GM12864 (cell line): ENCODE measurements around the gene GABRD.

Experiments
- DNase-seq: peaks from one replicate; pipeline ENCODE4 v3.0.0-alpha.2; 2011; ENCODE audit warnings: low read depth
- H3K4me3 ChIP-seq: 2 replicates; pipeline ENCODE4 v1.5.1; 2011; ENCODE audit warnings: mild to moderate bottlenecking, low read depth, low read length, control low read depth
- TF ChIP-seq, protein P1 (sequence below): IDR thresholded peaks from 2 replicates; pipeline ENCODE4 v1.5.1; 2011; ENCODE audit warnings: low read depth, mild to moderate bottlenecking, moderate library complexity, low read length, control low read depth, inconsistent platforms; ENCODE audit errors: missing control alignments

The GABRD gene

DNA sequence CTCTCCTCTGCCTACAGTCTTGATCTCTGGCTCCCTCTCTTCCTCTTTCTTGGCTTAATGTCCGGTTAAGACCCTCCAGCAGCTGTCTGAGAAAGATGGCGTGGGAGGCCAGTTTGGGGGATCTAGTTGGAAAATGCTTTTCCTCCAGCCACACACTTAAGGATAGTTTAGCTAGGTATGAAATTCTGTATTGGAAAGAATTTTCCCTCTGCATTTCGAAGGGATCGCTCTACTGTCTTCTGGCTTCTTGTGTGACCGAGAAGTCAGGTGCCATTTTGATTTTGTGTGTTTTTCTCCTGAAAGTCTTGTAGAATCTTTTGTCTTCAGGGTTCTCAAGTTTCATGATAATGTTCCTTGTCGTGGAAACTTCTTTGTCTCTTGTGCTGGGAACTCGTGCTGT is 59.0 kb downstream of the GABRD start:
- TF ChIP-seq, protein P1, sequence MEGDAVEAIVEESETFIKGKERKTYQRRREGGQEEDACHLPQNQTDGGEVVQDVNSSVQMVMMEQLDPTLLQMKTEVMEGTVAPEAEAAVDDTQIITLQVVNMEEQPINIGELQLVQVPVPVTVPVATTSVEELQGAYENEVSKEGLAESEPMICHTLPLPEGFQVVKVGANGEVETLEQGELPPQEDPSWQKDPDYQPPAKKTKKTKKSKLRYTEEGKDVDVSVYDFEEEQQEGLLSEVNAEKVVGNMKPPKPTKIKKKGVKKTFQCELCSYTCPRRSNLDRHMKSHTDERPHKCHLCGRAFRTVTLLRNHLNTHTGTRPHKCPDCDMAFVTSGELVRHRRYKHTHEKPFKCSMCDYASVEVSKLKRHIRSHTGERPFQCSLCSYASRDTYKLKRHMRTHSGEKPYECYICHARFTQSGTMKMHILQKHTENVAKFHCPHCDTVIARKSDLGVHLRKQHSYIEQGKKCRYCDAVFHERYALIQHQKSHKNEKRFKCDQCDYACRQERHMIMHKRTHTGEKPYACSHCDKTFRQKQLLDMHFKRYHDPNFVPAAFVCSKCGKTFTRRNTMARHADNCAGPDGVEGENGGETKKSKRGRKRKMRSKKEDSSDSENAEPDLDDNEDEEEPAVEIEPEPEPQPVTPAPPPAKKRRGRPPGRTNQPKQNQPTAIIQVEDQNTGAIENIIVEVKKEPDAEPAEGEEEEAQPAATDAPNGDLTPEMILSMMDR: no peak
- no peak for DNase-seq
- H3K4me3 ChIP-seq: no peak overlapping the region

DNA sequence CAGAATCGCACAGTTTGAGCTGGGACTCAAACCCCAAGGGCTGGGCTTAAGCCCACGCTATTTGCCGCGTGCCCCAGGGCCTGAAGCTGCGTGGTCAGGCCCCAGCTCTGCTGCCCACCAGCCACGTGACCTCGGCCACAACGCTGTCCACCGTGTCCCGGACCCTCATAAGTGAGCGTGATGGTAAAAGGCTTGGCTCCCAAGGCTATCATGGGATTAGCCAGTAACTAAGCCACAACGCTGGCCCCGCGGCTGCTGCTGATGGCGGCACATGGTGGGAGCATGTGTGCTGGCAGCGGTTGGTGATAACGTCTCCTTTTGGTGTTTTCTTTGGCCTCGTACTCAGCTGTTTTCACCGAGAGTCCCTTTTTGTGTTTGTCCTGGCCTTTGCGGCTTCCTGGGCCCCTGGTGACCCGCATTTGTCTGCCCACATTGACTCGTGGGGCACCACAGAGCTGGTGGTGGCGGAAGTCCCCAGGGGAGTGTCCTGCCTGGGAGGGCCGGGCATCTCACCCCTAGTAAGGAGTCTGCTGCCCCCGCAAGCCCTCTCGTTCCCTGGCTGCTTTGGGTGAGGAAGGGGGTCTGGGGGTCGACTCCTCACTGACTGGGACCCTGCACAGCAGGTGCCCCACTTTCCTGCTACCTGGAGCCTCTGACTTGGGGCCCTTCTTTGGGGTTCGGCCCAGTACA is 60.4 kb downstream of the GABRD start:
- TF ChIP-seq, protein P1: no peak
- H3K4me3 ChIP-seq: no peak overlapping the region
- DNase-seq: no peak

DNA sequence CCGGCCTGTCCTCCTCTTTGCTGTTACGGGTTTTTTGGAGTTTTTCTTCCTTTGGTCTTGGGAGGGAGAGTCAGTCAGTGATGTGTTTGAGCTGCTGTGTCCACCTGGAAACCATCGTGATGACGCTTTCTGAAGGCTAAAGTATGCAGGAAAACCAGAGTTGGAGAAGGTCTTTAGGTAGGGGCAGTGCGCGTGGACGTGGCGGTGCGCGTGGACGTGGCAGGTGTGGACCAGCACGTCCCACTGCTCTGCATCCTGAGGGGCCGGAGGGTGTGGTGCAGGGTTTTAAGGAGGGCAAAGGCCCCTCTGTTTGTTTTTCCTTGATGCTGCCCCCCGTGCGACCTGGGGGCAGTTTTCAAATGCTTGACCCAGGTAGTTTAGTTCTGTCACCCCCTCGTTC is 61.0 kb downstream of the GABRD start:
- H3K4me3 ChIP-seq: no peak overlapping the region
- TF ChIP-seq, protein P1: no peak
- no peak for DNase-seq
